SK-N-DZ (cell line): ENCODE results near the gene ZNF232.
"Not testable (repeated sequence)": the region's sequence is repeated elsewhere in the genome, so short reads cannot be mapped to it uniquely, and the experiment has no call there.

Source experiments
- DNase-seq: peaks from one replicate; pipeline ENCODE4 v3.0.0-alpha.2; 2015; ENCODE audit warnings: low spot score

Gene ZNF232

GRCh38 chr17:5130261-5130660 lies 18.6 kb upstream of the ZNF232 start:
- DNase-seq, result not testable (repeated sequence)

GRCh38 chr17:5129770-5130169 lies 18.1 kb upstream of the ZNF232 start:
- not testable (repeated sequence) for DNase-seq

- no peak for DNase-seq
These were observed 17.3 kb upstream of the ZNF232 start for GRCh38 chr17:5128905-5129535.

GRCh38 chr17:5128387-5128786 lies 16.7 kb upstream of the ZNF232 start:
- DNase-seq, result not testable (repeated sequence)

GRCh38 chr17:5127910-5128309 lies 16.2 kb upstream of the ZNF232 start:
- no peak for DNase-seq

- no peak for DNase-seq
These were observed 15.2 kb upstream of the ZNF232 start for GRCh38 chr17:5126719-5127488.

- DNase-seq, result not testable (repeated sequence)
These were observed 13.2 kb upstream of the ZNF232 start for GRCh38 chr17:5124896-5125295.

GRCh38 chr17:5124125-5124760 lies 12.6 kb upstream of the ZNF232 start:
- DNase-seq, result not testable (repeated sequence)

GRCh38 chr17:5123343-5124124 lies 11.9 kb upstream of the ZNF232 start:
- DNase-seq, result no peak

GRCh38 chr17:5122586-5123342 lies 11.1 kb upstream of the ZNF232 start:
- peak; percentile 37 for DNase-seq

- DNase-seq, result not testable (repeated sequence)
These were observed 10.4 kb upstream of the ZNF232 start for GRCh38 chr17:5122056-5122455.

- no peak for DNase-seq
These were observed 9.6 kb upstream of the ZNF232 start for GRCh38 chr17:5121186-5121841.

GRCh38 chr17:5120436-5121185 lies 8.9 kb upstream of the ZNF232 start:
- not testable (repeated sequence) for DNase-seq

- no peak for DNase-seq
These were observed 8.4 kb upstream of the ZNF232 start for GRCh38 chr17:5120036-5120435.

GRCh38 chr17:5118219-5118618 lies 6.5 kb upstream of the ZNF232 start:
- no peak for DNase-seq

GRCh38 chr17:5115673-5116651 lies 4.3 kb upstream of the ZNF232 start, which contains the start of gene USP6:
Gene USP6 (plus strand): TSS chr17:5116032. CDS start chr17:5130368, 14,336 bp downstream.
- no peak for DNase-seq

- peak; percentile 28 for DNase-seq
These were observed 862 bp downstream of the ZNF232 start for GRCh38 chr17:5110816-5111215.

GRCh38 chr17:5100832-5101231 lies 10.8 kb downstream of the ZNF232 start:
- DNase-seq, result no peak
